ENCODE measurements around the gene PPP5C.

The PPP5C gene

DNA sequence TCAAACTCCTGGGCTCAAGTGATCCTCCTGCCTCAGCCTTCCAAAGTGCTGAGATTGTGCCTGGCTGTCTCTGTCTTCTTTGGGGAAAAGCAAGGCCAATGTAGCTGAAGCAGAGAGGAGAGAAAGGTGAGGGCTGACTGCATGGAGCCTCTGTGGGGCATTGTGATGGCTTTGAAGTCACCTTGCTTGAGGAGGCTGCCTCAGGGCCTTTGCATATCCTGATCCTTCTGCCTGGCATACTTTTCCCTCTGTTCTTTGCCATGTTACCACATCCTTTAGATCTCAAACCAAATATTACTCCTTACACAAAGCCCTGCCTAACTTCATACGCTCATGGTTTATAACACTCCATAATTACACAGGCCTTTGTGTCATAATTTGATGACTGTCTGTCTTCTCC lies 9.4 kb upstream of the PPP5C start:
- DNase-seq (ENCODE audit: low read depth): no peak

DNA sequence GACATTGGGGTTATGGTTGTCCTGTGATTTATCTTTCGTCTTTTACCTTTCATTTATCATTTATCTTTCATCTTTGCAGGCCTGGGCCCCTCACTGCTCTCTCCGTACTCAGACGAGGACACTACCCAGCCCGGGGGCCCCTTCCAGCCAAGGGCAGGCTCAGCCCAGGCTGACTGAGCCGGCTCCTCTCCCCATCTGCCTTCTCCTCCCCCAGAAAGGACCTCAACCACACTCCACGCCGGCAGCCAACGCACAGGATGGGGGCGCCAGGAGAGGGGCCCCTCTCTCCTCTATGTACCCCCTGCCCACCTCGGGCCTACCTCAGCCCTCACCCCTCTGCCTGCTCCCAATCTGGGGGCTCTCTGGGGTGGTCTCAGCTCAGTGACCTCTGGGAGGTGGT lies 7.4 kb upstream of the PPP5C start:
- no peak for DNase-seq (ENCODE audit: low read depth)

- no peak for DNase-seq (ENCODE audit: low read depth)
These were observed 6.7 kb upstream of the PPP5C start for GRCh38 chr19:46340051-46340659.

GRCh38 chr19:46341937-46342336 lies 5.0 kb upstream of the PPP5C start:
- DNase-seq (ENCODE audit: low read depth): no peak

GRCh38 chr19:46344363-46344762 lies 2.5 kb upstream of the PPP5C start:
- no peak for DNase-seq (ENCODE audit: low read depth)

DNA sequence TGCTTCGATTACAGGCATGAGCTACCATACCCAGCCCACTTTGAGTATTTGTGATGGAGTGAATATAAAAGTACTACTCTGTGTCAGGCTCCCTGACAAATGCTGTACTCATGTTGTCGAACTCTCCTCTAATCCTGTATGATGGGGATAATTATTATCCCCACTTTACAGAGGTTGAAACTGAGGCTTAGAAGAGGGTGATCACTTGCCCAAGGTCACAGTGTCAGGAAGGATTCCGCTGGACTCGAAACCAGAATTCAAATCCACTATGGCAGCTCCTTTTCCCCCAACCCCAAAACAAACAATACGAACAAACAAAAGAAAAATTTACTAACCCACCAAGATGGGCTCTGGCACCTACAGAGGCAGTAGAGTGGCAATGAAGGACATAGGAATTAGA lies 1.7 kb upstream of the PPP5C start:
- no peak for DNase-seq (ENCODE audit: low read depth)

- DNase-seq (ENCODE audit: low read depth): no peak
These were observed 641 bp downstream of the PPP5C start for GRCh38 chr19:46347572-46347883.

GRCh38 chr19:46347985-46348384 lies 1.1 kb downstream of the PPP5C start:
- no peak for DNase-seq (ENCODE audit: low read depth)

- DNase-seq (ENCODE audit: low read depth): no peak
These were observed 2.6 kb downstream of the PPP5C start for GRCh38 chr19:46349311-46349993.

DNA sequence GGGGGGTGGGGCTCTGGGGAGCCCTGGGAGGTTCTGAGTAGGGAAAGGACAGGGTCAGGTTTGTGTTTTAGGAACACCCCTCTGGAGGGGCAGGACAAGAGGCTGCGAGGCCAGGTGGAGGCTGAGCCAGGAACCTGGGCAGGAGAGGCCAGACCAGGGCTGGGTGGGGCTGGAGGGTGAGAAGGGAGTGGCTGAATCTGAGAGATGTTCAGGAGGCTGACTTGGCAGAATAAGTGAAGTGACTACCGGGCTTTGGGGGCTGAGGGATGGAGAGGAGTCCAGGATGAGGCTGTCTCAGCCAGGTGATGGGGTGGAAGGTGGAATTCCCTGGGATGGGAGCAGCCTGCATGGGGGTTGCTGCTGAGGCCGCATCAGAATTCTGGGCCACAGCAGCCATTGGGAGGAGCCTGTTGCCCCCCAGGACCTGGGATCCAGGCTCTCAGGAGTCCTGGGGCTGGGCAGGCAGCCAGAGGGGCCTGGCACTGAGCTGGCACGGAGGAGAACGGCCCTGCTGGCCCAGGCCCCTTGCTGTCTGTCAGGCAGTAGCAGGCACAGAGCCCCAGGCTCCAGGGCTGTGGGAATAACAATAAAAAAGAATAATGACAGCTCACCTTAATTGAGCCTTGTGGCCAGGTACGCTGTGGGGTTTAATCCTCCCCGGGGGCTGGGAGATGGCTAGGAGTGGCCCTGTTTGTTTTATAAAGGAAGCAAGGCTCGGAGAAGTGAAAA lies 3.3 kb downstream of the PPP5C start:
- DNase-seq (ENCODE audit: low read depth): no peak

DNA sequence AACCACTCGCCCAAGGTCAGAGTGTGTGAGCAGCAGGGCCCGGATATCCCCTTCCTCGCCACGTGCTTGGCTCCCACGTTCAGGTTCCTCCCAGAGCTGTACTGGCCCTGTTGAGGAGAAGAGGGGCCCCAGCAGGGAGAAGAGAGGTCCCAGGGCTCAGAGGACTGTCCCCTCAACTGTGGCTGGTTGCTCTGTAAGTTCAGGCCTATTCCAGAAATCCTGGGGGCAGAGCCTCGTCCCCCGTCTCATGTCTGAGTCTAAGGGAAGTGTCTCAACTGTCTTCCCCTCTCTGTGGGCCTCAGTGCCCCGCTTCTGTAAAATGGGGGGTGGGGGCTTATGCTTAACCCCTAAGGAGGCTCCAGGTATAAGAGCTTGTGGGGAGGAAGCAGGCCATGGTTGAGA lies 3.9 kb downstream of the PPP5C start:
- peak; percentile 11 for DNase-seq (ENCODE audit: low read depth)

DNA sequence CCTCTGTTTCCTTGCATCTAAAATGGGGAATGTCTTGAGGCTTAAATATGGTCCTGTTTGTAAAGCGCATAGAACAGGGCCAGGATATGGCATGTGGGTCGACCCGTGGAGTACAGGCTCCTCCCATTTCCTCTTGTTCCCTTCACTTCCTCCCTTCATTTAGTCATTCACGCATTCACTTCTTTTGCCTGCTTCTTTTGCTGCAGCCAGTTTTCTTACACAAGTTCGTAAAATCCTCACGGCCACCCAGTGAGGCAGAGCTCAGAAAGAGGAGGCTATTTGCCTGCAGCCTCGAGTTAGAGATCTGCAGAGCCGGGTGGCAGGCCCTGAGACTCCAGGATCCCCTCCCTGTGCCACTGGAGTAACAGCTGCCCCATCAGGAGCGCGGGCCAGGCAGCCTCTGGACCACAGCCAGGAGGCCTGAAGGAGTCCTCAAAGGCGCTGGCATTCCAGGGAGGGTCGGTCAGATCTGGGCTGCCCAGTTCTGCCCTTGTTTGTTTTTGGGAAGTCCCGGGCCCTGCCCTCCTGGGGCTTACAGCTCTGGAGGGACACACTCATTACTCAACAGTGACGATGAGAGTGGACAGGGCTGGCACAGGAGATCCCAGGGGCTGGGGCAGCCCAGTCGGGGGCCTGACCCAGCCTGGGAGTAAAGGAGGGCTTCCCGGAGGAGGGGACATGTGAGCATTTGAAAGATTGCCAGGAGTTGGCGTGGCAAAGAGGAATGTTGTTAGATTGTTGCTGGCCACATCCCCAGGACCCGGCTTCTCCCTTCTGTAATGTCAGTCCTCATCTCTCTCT lies 4.6 kb downstream of the PPP5C start:
- DNase-seq (ENCODE audit: low read depth): no peak

GRCh38 chr19:46353730-46354528 lies 7.0 kb downstream of the PPP5C start:
- DNase-seq (ENCODE audit: low read depth): no peak

- DNase-seq (ENCODE audit: low read depth): no peak
These were observed 8.6 kb downstream of the PPP5C start for GRCh38 chr19:46355234-46356148.

DNA sequence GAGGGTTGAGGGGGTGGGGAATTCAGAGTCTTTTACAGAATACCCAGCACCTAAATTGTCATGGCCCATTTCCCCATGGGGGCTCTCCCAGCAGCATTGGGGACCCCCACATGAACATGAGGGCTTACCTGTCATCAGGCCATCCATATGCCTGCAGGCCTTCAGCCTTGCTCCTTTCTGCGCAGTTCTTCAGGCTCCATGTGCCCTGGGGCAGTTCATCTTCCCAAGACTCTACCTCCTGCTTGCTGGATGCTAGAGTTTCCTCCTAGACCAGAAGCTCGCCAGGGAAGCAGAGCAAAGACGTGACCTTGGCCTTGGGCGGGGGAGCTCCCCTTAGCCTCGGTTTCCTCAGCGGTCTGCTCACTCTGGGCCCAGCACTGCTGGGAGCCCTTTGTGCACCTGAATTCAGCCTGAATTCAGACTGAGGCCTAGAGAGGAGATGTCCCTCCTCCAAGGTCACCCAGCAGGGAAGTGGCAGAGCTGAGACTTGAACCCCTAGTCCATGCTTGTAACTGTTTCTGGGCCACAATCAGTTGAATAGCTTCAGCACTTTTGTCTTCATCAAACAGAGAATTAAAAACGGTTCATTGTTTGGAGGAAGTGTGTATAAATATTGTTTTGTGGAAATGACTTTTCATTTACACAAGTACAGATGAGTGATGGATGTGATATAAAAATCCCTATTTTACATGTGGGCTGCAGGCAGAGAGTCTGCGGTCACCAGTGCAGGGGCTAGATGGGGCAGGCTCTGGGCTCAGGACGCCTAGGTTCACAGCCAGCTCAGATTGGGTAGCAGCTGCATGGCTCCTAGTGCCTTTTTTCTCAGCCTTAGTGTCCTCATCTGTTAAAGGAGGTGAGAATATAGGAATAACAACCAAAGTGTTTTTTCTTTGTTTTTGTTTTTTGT lies 9.5 kb downstream of the PPP5C start:
- no peak for DNase-seq (ENCODE audit: low read depth)

- no peak for DNase-seq (ENCODE audit: low read depth)
These were observed 11.1 kb downstream of the PPP5C start for GRCh38 chr19:46357846-46358583.

DNA sequence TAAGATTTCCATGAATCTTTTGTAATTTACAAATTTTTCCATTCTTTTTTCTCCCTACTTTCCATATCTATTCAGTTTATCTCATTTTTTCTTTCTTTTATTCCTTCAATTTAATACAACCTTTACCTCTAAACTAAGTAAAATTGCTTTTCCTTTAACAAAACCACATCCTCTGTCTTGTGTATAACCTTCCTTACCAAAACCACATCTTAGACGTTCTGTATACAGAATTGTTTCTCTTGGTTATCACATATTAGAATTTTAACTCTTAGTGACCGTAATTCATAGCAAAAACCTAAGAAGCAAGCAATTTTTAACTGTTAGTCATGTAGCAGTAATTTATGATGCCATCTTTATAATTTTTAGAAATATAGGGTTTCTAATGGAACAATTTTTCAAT lies 15.0 kb downstream of the PPP5C start:
- DNase-seq (ENCODE audit: low read depth): no peak

GRCh38 chr19:46364359-46364758 lies 17.5 kb downstream of the PPP5C start:
- DNase-seq (ENCODE audit: low read depth): no peak

- no peak for DNase-seq (ENCODE audit: low read depth)
These were observed 18.7 kb downstream of the PPP5C start for GRCh38 chr19:46365561-46365960.
